ENCODE results near the gene ARHGAP31. TPM values are rescaled to one million over a fixed set of nuclear protein-coding genes. Genes with fewer than 3 reads are reported as not detected.

ARHGAP31 gene
- total RNA-seq, 1 experiment from 2014 or later: 7.2 TPM

DNA sequence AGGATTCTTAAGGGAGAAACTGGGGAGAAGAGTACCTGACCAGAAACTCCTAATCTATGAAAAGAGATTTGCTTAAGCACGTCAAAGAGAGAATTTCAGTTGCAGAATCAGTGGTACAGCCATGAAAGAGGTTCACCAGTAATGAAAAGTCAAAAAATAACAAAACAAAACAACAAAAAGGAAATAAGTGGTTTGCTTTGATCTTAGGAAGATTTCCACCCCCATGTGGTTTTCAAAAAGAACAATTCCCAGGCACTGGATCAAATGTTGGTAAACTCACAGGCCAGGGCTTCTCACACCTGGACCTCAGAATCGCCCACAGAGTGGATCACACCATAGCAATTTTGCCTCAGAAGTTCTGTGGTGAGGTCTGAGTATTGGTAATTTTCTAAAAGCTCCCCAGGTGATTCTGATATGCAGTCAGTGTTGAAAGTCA, 101.8 kb downstream of the ARHGAP31 start (continued):
- no peak for TF ChIP-seq ESRRA (CRISPR knock-in tag; IDR thresholded peaks at IDR 0.05; ENCODE audit: borderline replicate concordance)
- TF ChIP-seq, protein P1, sequence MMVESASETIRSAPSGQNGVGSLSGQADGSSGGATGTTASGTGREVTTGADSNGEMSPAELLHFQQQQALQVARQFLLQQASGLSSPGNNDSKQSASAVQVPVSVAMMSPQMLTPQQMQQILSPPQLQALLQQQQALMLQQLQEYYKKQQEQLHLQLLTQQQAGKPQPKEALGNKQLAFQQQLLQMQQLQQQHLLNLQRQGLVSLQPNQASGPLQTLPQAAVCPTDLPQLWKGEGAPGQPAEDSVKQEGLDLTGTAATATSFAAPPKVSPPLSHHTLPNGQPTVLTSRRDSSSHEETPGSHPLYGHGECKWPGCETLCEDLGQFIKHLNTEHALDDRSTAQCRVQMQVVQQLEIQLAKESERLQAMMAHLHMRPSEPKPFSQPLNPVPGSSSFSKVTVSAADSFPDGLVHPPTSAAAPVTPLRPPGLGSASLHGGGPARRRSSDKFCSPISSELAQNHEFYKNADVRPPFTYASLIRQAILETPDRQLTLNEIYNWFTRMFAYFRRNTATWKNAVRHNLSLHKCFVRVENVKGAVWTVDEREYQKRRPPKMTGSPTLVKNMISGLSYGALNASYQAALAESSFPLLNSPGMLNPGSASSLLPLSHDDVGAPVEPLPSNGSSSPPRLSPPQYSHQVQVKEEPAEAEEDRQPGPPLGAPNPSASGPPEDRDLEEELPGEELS (CRISPR knock-in tag; IDR thresholded peaks at IDR 0.05): no peak
- no peak for TF ChIP-seq NR1H2 (CRISPR knock-in tag; IDR thresholded peaks at IDR 0.05)
- no peak for TF ChIP-seq SOX15 (CRISPR knock-in tag; IDR thresholded peaks at IDR 0.05)
- TF ChIP-seq IRF2 (CRISPR knock-in tag; IDR thresholded peaks at IDR 0.05; ENCODE audit: borderline replicate concordance, low read depth): no peak
- TF ChIP-seq, protein P2, sequence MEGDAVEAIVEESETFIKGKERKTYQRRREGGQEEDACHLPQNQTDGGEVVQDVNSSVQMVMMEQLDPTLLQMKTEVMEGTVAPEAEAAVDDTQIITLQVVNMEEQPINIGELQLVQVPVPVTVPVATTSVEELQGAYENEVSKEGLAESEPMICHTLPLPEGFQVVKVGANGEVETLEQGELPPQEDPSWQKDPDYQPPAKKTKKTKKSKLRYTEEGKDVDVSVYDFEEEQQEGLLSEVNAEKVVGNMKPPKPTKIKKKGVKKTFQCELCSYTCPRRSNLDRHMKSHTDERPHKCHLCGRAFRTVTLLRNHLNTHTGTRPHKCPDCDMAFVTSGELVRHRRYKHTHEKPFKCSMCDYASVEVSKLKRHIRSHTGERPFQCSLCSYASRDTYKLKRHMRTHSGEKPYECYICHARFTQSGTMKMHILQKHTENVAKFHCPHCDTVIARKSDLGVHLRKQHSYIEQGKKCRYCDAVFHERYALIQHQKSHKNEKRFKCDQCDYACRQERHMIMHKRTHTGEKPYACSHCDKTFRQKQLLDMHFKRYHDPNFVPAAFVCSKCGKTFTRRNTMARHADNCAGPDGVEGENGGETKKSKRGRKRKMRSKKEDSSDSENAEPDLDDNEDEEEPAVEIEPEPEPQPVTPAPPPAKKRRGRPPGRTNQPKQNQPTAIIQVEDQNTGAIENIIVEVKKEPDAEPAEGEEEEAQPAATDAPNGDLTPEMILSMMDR (IDR thresholded peaks at IDR 0.05): no peak
- no peak for TF ChIP-seq FOXJ3 (CRISPR knock-in tag; IDR thresholded peaks at IDR 0.05; ENCODE audit: borderline replicate concordance)
- TF ChIP-seq E2F4 (CRISPR knock-in tag; IDR thresholded peaks at IDR 0.05; ENCODE audit: borderline replicate concordance, low read depth): no peak
- no peak for TF ChIP-seq ZNF263 (CRISPR knock-in tag; IDR thresholded peaks at IDR 0.05; ENCODE audit: low read depth)
- TF ChIP-seq, protein P3, sequence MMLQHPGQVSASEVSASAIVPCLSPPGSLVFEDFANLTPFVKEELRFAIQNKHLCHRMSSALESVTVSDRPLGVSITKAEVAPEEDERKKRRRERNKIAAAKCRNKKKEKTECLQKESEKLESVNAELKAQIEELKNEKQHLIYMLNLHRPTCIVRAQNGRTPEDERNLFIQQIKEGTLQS (CRISPR knock-in tag; conservative IDR thresholded peaks at IDR 0.05): no peak
- TF ChIP-seq, protein P4, sequence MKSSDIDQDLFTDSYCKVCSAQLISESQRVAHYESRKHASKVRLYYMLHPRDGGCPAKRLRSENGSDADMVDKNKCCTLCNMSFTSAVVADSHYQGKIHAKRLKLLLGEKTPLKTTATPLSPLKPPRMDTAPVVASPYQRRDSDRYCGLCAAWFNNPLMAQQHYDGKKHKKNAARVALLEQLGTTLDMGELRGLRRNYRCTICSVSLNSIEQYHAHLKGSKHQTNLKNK (CRISPR knock-in tag; IDR thresholded peaks at IDR 0.05): no peak
- no peak for TF ChIP-seq CREB1 (CRISPR knock-in tag; IDR thresholded peaks at IDR 0.05)

DNA sequence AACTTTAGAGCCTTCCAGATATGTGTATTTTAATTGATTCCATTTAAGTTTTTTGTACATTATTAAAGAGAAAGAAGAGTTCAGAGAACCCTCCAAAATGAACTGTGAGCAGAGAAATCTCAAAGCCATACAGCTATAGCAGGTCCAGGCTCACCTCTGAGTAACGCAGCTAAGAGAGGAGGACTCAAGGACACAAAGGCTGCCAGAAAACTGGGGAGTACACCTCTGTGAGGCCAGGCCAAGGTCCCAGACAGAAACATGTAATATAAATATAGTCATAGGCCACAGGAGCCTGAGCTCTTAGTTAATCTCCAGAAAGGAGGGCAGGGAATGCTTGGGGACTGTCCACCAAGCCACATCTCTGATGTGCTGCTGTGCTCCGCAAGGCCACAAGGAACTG, 102.7 kb downstream of the ARHGAP31 start:
- POLR2A ChIA-PET: no interaction called here
- no peak overlapping the region for H3K27ac Mint-ChIP-seq
- H3K4me3 Mint-ChIP-seq: no peak overlapping the region
- CTCF ChIA-PET: interaction anchor here (0.7 to 1.4 kb wide), 4 partner anchors 8 to 46 kb away, joined by 3 read pairs; no protein-coding TSS in a partner anchor
- H3K36me3 Mint-ChIP-seq: 0 out of 2 replicates have a peak, but pooled peaks cover 6% of the 10 kb centered on the region
- no peaks in the 10 kb centered on the region for H3K9me3 Mint-ChIP-seq
- TF ChIP-seq, protein P5, sequence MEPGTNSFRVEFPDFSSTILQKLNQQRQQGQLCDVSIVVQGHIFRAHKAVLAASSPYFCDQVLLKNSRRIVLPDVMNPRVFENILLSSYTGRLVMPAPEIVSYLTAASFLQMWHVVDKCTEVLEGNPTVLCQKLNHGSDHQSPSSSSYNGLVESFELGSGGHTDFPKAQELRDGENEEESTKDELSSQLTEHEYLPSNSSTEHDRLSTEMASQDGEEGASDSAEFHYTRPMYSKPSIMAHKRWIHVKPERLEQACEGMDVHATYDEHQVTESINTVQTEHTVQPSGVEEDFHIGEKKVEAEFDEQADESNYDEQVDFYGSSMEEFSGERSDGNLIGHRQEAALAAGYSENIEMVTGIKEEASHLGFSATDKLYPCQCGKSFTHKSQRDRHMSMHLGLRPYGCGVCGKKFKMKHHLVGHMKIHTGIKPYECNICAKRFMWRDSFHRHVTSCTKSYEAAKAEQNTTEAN (CRISPR knock-in tag; IDR thresholded peaks at IDR 0.05): no peak
- ATAC-seq (no peak; the same call in 1 of the 2 replicates), DNase-seq (ENCODE audit: low spot score) (no peak)
- peaks cover 3% of the 10 kb centered on the region for H3K27me3 Mint-ChIP-seq (ENCODE audit: low read depth)
- peaks cover 36% of the 10 kb centered on the region for H3K4me1 Mint-ChIP-seq

DNA sequence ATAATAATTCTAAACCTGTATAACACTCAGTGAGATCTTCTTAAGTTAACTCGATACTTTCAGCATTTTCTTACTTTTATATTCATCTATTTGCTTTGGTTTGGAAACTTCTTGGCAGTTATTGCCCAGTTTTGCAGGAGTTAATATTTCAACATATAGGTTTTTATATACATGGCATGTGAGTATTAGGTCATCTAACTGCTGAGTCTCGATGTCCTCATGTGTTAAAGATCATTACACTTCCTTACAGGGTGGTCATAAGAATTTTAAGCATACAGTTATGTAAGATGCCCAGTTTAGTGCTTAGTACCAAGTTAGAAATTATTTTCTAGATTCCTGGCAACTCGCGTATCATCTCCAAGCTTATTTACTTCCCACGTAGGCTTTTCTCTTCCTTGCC, 106.3 kb downstream of the ARHGAP31 start:
- H3K4me1 Mint-ChIP-seq: peaks cover 46% of the 10 kb centered on the region
- H3K9me3 Mint-ChIP-seq: no peaks in the 10 kb centered on the region
- TF ChIP-seq TEAD4 (CRISPR knock-in tag; IDR thresholded peaks at IDR 0.05) (no peak), NFATC4 (CRISPR knock-in tag; IDR thresholded peaks at IDR 0.05) (no peak), IRF2 (CRISPR knock-in tag; IDR thresholded peaks at IDR 0.05; ENCODE audit: borderline replicate concordance, low read depth) (no peak), EMX1 (CRISPR knock-in tag; IDR thresholded peaks at IDR 0.05) (no peak), NR3C1 (CRISPR knock-in tag; conservative IDR thresholded peaks at IDR 0.05; ENCODE audit: low read depth) (no peak)
- H3K27me3 Mint-ChIP-seq (ENCODE audit: low read depth): peaks cover 3% of the 10 kb centered on the region; the same call in 1 of the 2 replicates
- POLR2A ChIA-PET: no interaction called here
- ATAC-seq: no peak
- no peak for DNase-seq (ENCODE audit: low spot score)
- no peak overlapping the region for H3K4me3 Mint-ChIP-seq
- 0 out of 2 replicates have a peak, but pooled peaks cover 2% of the 10 kb centered on the region for H3K36me3 Mint-ChIP-seq
- peak overlapping the region; percentile 39; the same call in 1 of the 2 replicates for H3K27ac Mint-ChIP-seq
- CTCF ChIA-PET: no interaction called here

Measured in WTC11 (cell line).